ENCODE data around the gene ACER1.
"Not testable (repeated sequence)": the region's sequence is repeated elsewhere in the genome, so short reads cannot be mapped to it uniquely, and the experiment has no call there.

GRCh38 chr19:6360445-6360844 is 27.0 kb upstream of the ACER1 start:
- TF ChIP-seq ZBTB40 (IDR thresholded peaks at IDR 0.05); ZBTB40 (CRISPR knock-in tag; IDR thresholded peaks at IDR 0.05); FOXO4 (CRISPR knock-in tag; conservative IDR thresholded peaks at IDR 0.05); CTCF (CRISPR knock-in tag; IDR thresholded peaks at IDR 0.05): not testable (repeated sequence)
